GM18907 (cell line): ENCODE results near the gene XRCC3.

Experiments used
- ATAC-seq: cut with Tn5 transposase; IDR thresholded peaks from one replicate; pipeline ENCODE4 v1.9.1; 2021; ENCODE audit warnings: mild to moderate bottlenecking, moderate library complexity; ENCODE audit not compliant: unreplicated experiment

The XRCC3 gene

DNA sequence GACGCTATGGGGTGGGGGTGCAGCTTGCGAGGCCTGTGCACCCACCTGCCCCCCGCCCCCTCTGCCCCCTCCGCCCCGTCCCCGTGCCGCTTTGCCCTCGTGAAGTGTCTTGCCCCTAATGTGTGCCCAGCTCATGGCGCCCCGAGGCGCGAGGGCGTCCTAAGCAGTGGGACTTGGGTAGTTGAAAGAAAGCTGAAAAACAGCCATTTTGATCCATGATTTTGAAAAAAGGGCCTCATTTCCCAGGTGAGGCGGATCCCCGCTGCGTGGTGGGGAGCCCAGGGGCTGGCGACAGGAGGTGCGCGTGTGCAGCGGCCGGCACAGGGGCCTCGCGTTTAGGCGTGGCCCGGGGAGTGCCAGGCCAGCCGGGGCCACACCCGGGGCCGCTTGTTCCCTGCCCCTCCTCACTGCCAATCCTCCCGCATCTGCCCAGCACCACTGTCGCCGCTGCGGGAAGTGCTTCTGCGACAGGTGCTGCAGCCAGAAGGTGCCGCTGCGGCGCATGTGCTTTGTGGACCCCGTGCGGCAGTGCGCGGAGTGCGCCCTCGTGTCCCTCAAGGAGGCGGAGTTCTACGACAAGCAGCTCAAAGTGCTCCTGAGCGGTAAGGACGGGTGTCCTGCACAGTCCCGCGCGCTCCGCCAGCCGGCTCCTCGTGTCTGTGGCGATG is 12.2 kb upstream of the XRCC3 start:
- ATAC-seq: no peak

DNA sequence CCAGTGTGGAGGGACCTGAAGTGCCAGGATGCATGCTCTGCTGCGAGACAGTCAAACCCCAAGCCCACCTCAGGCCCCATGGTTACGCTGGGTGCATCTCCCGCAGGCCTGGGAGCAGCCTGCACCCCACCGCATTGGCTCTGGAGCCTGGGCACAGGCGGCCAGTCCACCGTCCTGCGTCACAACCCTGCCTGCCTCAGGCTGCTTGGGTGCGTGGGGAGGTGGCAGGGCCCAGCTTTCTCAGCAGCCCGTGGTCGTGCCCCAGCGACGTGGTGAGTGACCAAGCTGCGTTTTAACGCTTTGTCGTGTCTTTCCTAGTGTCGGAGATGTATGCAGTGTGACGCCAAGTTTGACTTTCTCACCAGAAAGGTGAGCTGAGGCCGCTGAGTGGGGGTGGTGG is 11.2 kb upstream of the XRCC3 start:
- ATAC-seq: no peak

DNA sequence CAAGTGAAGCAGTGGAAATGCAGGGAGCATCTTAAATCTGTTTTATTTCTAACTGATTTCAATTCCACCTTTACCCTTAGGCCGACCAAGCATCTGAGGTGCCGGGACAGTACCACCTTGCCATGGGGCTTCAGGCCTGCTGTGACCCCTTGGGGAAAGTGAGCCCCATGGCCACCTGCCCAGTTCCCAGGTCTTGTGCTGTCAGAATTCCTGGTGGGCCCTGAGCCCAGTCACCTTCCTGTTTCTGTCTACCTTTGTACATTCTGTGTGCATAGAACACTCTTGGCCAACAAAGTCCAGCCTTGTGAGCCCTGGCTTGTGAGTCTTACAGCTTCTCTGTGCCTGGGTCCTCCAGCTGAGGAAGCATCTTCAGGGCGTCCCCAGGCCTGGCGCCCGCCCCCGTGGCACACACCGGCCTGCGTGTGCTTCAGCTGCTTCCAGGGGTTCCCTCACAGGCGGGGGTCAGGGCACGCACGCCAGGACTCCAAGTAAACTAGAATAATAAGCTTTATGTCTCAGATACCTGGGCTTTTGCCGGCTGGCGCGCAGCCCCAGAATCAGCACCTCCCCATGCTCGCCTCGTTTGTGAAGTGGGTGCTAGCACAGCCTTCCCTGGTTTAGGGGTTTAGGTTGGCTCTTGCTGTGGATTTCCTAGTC is 10.6 kb upstream of the XRCC3 start:
- no peak for ATAC-seq

DNA sequence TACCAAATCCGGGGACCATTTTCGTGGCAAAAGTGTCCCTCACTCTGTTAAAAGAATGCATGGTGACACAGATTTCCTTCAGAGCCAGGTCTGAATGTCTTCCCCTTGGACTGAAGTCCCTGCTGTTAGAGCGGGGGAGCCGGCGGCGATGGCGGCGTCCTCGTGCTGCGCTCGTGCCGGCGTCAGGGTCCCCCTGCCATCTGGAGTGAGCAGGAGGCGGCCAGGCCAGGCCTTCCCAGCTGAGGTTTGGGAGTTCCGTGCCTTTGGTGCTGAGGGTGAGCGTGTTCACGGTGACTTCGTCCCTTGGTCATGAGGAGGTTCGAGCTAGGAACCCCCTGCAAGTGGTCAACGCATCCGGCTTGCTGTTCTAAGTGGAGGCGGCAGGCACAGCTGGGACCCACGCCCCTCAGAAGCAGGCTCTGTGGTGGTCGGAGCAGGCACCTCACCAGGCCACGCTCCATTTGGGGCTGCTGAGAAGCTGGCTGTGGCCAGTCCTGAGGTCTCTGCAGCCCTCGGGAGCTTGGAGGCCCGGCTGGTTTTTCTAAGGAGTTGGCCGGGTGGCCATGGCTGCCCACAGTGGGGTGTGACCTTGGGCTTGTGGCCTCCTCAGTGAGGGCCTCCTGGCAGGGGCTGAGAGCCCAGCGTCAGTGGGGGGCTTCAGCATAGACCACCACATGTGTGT is 9.9 kb upstream of the XRCC3 start:
- no peak for ATAC-seq

DNA sequence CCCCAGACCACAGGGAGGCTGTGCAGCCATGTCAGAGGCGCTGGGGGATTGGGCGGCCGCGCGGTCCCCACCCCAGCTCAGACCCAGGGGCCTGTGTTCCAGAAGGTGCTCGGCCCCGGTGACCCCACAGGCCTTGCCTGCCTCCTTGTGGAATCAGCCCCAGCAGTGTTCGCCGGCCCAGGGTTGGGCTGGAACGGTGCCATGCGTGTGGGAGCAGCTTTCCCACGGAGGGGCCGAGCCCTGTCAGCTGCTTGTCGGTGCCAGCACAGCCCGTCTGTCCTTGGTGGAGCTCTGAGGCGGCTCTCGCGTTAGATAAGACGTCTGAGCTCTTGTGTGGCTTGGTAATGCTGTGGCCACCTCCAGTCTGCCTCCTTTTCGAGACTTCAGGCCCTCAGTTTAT is 8.9 kb upstream of the XRCC3 start:
- no peak for ATAC-seq

DNA sequence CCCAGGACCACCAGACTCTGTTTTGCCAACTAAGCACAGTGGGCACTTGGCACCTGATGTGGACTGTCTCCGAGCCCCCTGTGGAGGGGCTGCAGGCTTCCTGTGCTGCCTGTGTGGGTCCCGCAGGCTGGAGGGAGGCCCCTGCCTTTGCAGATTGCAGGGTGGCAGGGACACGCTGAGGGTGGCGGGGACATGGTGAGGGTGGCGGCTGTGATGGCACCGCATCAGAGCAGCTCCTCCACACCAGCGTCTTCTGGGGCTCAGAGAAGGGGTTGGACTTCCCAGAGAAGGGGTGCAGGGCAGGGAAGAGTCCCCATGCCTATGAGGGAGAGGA is 8.5 kb upstream of the XRCC3 start:
- no peak for ATAC-seq

DNA sequence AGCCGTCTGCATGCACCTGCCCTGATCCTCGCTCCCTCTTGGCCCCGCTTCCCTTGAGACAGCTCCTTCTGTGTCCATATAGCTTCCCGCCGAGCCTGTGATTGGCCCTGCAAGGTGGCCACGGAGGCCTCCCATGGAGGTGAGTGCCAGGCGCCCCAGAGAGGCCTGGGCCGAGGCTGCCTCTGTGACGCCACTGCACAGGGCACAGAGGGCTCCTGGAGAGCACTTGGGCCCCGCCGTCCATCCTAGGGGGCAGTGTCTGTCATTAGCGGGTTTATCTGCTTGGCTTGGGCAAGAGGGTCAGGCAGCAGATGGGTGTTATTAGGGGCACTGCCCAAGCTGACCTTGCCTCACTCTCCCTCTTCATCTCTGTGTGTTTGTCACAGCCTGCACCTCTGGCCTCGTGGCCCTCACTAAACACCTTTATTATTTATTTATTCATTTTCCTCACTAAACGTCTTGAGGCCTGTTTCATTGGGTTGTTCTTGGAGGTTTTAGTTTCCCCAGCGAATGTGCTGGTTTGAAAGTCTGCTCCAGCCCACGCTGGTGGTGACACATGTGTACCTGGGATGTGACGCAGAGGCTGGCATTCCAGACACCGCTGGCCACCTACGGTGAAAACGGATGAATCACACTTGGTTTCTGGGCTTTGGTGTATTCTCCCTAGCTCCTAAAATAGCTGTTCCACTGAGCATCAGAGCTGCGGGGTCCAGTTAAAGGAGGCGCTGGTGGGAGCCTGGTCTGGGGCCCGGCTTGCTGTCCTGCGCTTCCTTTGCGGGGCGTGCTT is 6.3 kb upstream of the XRCC3 start:
- ATAC-seq: no peak

DNA sequence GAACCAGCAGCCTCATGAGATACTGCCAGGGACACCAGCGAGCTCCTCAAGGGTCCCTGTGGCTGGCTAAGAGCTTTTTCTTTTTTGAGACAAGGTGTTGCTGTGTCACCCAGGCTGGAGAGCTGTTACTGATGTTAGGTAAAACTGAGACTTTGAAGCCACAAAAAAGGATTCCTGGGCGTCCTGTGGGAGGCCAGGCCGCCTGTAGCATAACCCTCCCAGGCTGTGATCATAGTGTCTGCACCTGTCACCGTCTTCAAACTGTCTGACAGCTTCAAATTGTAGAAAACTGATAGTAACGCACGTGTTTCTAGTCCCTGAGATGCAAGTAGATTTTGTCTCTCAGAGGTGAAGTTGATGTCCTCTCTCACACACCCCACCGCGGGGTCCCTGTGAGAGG is 4.5 kb upstream of the XRCC3 start:
- no peak for ATAC-seq

DNA sequence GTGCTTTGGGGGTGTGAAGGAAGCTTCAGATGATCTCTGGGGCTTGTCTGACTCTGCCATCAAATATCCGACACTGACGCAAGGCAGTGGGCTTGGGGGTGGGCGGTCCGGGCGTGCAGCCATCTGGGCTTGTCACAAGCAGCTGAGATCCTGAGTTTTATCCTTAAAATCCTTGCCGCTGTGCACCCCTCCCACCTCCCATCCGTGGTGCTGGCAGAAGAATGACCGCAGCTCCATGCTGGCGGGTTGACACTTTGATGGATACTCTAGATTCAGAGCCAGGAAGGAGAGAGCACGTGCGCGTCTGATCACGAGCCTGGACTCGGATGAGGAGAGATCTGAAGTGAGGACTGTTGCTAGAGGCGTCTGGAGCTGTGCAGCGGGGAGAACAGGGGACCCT is 3.3 kb upstream of the XRCC3 start:
- no peak for ATAC-seq

DNA sequence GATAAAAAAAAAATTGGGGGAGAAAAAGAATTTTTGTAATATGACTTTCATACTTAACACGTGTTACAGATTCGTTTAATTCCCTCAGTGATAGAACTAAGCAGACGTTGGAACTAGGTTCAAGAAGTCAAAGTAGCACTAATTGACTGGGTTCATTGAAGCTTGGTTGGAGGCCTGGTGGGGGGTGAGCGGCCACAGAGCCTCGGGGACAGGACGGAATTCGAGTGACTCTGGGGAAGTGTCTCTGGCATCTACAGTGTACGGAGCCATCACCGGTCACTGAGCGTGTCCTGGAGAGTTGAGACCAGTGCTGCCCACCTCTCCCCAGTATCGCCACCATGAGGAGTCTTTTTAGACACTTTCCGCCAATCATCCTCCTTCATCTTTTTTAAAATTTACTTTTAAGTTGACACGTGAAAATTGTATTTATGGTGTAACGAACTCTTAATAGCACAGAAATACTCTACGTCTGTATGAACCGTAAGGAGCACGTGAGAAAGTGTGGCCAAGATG is 1.7 kb upstream of the XRCC3 start:
- no peak for ATAC-seq

DNA sequence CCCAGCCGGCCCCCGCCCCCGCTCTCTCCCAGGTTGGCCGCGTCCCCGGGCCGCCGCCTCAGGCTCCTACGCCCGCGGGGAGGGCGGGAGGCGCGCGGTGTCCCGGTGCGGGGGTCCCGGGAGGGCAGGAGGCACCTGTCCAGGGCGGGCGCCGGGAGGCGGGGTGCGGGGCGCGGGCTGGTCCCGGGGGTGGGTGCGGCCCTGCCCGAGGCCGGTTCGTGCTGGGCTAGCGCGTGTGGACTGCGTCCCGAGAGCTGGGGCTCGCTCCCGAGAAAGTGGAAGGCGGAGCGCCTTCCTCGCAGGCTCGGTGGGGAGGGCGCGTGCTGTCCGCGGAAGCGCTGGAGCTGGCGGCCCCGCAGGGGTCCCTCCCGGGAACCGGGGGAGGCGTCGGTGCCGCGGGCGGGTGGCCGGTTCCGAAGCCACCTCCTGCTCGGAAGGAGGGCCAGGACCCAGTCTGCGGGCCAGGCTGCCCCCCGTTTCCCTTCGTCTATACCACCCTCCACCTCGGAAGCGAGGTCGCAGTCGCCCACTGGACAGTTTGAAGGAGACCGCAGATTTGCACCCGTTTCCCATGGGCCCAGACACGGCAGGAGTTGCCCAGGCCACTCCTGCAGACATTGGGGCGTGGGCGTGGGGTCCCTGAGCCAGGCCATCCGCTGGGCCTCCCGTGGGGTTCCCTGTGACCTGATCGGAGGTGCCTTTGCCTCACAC is 995 bp upstream of the XRCC3 start:
- peak; percentile 0 for ATAC-seq

DNA sequence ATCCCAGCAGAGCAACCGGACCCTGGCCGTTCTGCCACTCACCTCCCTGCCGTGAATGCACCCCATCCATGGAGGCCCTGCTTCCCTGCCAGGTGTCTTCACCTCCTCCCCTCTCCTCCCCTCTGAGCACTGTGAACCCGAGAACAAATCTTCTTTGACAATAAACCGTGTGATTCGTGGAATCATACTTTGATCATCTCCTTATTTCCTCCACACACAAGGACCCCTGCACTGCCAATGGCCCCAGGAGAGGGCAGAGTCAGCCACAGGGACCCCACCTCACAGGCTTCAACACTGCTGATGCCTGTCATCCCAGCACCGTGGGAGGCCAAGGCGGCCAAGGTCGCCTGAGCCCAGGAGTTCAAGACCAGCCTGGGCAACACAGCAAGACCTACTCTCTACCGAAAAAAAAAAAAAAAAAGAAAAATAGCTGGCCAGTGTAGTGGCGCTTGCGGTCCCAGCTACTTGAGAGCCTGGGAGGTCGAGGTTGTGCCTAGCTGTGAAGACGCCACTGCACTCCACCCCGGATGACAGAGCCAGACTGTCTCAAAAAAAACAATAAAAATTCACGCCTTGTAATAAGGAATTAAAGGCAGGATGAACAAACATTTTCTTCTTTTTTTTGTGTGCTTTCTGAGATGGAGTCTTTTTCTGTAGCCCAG is 1.1 kb downstream of the XRCC3 start:
- no peak for ATAC-seq

DNA sequence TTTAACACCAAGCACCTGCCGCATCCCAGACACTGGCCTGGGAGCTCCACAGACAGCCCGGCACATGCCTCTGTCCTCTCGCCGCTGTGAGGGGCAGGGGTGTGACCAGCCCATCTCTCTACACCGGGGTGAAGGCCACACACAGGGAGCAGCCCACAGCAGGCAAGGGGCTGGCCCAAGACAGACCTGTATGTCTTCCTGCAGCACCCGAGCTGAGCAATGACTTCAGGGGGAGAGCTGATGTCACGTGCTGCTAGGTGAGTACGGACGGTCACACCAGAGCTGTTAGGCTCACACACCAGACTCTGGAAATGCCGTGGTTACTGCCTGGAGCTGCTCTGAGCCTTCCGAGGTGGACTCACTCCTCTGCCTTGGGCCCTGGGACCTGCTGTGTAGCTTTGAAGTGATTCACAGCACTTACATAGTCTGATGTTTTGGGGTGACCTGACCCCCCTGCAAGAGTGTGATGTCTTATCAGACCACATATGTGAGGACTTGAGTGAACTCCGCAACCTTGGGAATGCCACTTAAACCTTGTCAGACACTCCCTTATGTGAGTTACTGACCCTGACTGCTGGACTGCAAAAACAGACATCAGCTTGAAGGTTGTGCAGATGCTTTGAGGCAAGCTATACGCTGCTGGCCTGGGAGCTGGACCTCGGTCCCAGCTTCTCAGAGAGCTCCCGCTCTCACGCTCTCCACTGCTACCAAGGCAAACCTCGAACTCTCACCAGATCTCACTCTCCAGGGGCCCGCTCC is 1.8 kb downstream of the XRCC3 start:
- no peak for ATAC-seq

DNA sequence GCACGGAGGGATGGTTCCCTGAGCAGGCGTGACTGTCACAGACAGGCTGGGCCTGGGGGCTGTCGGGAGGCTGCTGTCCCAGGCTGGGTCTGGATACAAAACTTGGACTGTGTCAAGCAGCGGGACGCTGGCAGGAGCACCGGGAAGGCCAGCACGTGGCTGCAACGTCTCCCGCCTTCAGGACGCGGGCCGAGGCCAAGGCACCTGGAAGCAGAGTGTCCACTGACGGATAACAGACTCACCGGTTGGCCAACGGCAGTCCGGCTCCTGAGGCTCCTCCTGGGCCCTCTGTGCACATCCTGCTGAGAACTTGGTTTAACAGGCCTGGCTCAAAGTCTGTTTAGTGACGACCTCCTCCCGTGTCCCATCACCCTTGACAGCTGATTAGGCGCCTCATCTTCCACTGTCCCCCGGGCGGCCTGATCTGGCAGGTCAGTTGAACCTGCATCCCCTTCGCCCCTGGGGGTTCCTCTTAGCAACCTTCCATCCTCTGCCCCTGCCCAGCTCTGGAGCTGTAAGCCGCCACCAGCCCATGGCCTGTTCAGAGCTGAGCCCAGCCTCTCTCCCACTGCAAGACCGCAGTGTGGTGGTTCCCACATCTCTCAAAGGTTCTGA is 2.5 kb downstream of the XRCC3 start:
- ATAC-seq: no peak

DNA sequence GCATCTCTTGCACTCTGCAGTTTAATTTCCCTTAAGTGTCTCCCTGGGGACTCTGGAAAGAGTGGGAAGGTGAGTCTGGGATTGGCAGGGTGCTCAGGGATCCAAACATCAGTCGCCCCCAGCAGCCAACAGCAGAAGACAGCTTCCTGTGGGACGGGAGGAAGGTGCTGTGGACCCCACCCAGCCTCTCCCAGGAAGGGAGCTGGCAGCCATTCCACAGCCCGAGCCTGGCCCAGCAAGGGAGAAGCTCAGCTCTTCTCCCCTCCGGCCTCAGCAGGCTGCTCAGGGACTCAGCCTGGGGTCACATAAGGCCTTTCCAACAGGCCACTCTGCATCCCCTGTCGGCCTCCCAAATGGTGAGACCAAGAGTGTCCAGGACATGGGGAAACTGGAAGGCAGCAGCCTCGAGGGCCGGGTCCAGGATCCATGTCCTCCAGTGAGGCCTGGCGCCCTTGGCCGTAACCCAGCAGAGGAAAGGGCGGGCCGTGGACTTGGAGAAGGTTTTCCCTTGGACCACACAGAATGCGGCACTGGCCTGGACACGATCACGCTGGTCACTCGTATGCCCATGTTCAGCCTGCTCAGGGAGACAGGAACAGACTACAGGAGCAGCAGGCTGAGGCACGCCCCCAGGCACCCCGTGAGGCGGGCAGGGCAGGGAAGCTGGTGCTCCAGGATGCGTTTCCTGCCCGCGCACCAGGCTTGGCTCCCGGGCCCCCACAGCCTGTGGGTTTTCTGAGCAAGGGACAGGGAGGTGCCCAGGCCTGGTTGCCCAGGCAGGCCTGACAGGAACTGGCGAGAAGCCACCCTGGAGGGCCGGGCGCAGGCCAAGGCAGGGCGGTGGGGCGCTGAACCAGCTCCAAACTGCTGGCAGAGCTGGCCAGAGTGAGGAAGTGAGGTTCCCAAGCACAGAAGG is 3.5 kb downstream of the XRCC3 start:
- no peak for ATAC-seq

DNA sequence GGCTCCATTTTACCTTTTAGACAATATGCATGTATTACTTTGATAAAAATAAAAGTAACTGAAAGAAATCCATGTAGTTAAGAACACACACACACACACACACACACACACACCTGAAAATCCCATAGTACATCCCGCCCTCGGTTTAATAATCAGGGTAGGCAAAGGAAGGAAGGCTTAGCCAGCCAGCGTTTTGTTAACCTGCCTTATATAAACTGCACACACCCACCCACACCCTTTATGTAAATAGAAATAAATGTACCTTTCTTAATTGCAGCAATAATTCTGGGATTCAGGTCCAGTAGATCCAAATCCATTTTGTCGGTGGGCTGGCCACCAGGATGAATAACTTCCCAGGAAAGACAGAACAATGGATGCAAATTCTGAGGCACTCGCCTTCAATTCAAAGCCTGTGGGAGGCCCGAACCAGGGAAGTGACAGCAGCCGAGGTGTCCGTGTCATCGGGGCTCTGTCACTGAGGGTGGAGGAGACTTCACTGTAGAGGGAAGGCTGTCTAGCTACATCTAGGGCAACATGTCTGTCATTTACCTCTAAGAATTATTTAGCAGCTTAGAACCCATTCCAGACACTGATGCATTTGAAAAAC is 4.4 kb downstream of the XRCC3 start:
- ATAC-seq: no peak

DNA sequence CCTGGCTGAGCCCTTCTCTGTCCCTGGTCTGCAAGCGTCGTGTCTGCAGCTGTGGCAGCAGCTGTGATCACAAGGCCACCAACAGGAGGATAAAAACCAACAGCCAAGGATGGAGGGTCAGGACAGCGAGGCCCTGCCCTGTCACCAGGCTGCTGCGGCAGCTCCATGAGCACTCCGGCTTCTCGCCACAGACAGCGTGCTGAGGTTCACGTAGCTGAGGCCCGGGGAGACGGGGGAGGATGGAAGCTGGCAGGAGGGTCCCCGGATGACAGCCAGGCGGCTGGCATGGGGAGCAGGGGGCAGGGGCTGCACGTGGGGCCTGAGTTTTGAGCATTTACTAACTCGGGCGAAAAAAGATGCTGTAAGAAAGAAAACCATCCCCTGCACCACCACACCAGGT is 5.4 kb downstream of the XRCC3 start:
- ATAC-seq: no peak

DNA sequence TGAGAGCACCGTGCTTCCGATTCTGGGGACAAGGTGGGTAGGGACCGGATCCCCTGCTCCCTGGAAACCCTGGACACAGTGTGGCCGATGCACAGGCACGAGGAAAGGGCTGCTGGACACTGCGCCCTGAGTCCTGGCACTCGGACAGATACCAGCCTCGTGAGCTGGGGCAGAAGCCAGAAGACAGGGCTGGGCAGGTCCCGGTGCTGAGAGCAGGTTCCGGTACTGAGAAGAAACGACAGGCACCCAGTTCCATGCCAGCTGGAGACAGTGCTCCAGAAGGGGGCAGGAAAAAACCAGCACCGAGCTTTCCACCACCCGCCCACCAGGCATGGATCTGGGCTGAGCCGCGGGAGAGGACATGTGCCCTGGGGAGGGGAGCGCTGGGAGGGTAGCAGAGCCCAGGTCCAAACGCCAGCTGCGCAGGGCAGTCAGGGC is 6.5 kb downstream of the XRCC3 start:
- ATAC-seq: no peak
